BJ (cell line): ENCODE results near the gene CXCR1. TPM values are rescaled to one million over a fixed set of nuclear protein-coding genes. Genes with fewer than 3 reads are reported as not detected.

Source experiments
- CTCF ChIA-PET: fragments of 350-600 bp; formaldehyde crosslinking; extraction: SDS; loops from one replicate; lab custom pipeline; 2021; ENCODE audit warnings: antibody characterized with exemption, inconsistent platforms; lab: Yijun Ruan, JAX
- POLR2A ChIA-PET: fragments of 300-600 bp; sonication (Branson Sonifier 250); formaldehyde crosslinking; extraction: SDS; loops from one replicate; lab custom pipeline; 2021; ENCODE audit warnings: antibody characterized with exemption; lab: Charles Lee
- DNase-seq: peaks from one replicate; pipeline ENCODE4 v3.0.0-alpha.2; 2011; ENCODE audit warnings: low read depth
- H3K27me3 ChIP-seq: 2 replicates; pipeline ENCODE4 v1.6.0; 2011; ENCODE audit warnings: low read length; ENCODE audit not compliant: control insufficient read depth, insufficient read depth
- H3K36me3 ChIP-seq: 2 replicates; pipeline ENCODE4 v1.5.1; 2011; ENCODE audit warnings: low read length; ENCODE audit not compliant: control insufficient read depth, insufficient read depth
- H3K4me3 ChIP-seq: 2 replicates; pipeline ENCODE4 v1.5.1; 2011; ENCODE audit warnings: low read depth, mild to moderate bottlenecking, control low read depth, low read length
- CTCF ChIP-seq: IDR thresholded peaks from 2 replicates; pipeline ENCODE4 v1.5.1; 2011; ENCODE audit warnings: low read depth, mild to moderate bottlenecking, control low read depth, inconsistent platforms, low read length, moderate library complexity; ENCODE audit not compliant: insufficient read depth
- polyA plus RNA-seq: library from polyadenylated mRNA; depleted of rRNA; stranded (reverse); fragments of >200 nt; gene quantifications from 2 replicates; pipeline ENCODE4 v1.2.3, GENCODE V29; 2011

CXCR1 gene
- polyA plus RNA-seq, 1 experiment, result not detected

DNA sequence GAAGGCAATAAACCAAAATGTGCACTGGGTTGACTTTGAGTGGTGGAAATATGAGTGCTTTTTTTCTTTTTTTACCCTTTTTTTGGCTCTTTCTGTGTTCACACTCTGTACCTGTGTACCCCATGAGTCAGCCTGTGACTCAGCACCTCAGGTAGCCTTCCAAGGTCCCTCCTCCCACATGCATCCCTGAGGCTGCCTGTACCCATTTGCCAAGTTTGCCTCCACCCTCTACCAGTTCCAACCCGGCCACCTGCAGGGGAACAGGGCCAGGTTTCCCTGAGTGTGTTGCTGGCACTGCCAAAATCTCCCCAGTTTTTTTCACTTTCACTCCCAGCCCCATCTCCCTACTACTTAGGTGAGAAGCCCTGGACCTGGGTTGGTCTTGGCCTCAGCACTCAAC lies 14.0 kb downstream of the CXCR1 start:
- POLR2A ChIA-PET, result no interaction called here
- TF ChIP-seq CTCF, result no peak
- no peaks in the 10 kb centered on the region for H3K36me3 ChIP-seq
- CTCF ChIA-PET, result interaction anchor here (2.2 kb wide), 1 partner anchor 15 kb away, joined by 7 read pairs; no protein-coding TSS in a partner anchor
- no peak for DNase-seq
- H3K27me3 ChIP-seq, result peaks cover 27% of the 10 kb centered on the region
- no peak overlapping the region for H3K4me3 ChIP-seq

- ChIA-PET CTCF (no interaction called here), POLR2A (no interaction called here)
- DNase-seq, result no peak
These were observed 14.6 kb downstream of the CXCR1 start for GRCh38 chr2:218152172-218152571.

GRCh38 chr2:218149848-218150440 lies 16.8 kb downstream of the CXCR1 start:
- Histone ChIP-seq H3K36me3 (no peaks in the 10 kb centered on the region), H3K4me3 (no peak overlapping the region), H3K27me3 (peaks cover 29% of the 10 kb centered on the region)
- DNase-seq, result no peak
- POLR2A ChIA-PET, result no interaction called here
- no peak for TF ChIP-seq CTCF
- CTCF ChIA-PET, result interaction anchor here (0.8 to 1.1 kb wide), 2 partner anchors 9 to 18 kb away, joined by 3 read pairs; no protein-coding TSS in a partner anchor

More at GRCh38 chr2:218152172-218152571, 14.6 kb downstream of the CXCR1 start:
- no peak for TF ChIP-seq CTCF
- Histone ChIP-seq H3K36me3 (no peaks in the 10 kb centered on the region), H3K27me3 (peaks cover 27% of the 10 kb centered on the region), H3K4me3 (no peak overlapping the region)

GRCh38 chr2:218149098-218149497 lies 17.7 kb downstream of the CXCR1 start:
- H3K36me3 ChIP-seq, result no peaks in the 10 kb centered on the region
- no peak overlapping the region for H3K4me3 ChIP-seq
- POLR2A ChIA-PET, result no interaction called here
- H3K27me3 ChIP-seq, result peaks cover 27% of the 10 kb centered on the region
- no peak for DNase-seq
- CTCF ChIA-PET, result interaction anchor here (1.1 kb wide), 1 partner anchor 19 kb away, joined by 3 read pairs; no protein-coding TSS in a partner anchor
- TF ChIP-seq CTCF, result no peak

- no peak overlapping the region for H3K4me3 ChIP-seq
- ChIA-PET CTCF (interaction anchor here (1.4 kb wide), 1 partner anchor 39 kb away, joined by 3 read pairs; no protein-coding TSS in a partner anchor), POLR2A (no interaction called here)
- no peak for TF ChIP-seq CTCF
- peaks cover 18% of the 10 kb centered on the region for H3K27me3 ChIP-seq
- no peak for DNase-seq
- H3K36me3 ChIP-seq, result no peaks in the 10 kb centered on the region
These were observed 20.7 kb downstream of the CXCR1 start for GRCh38 chr2:218146056-218146455.
